SH-SY5Y (cell line): ENCODE data around the gene BAG1.

Experiments
- GATA2 ChIP-seq: IDR thresholded peaks from 2 replicates; pipeline ENCODE4 v1.6.1; 2011; ENCODE audit warnings: mild to moderate bottlenecking, low read depth, low read length
- GATA3 ChIP-seq: IDR thresholded peaks from 2 replicates; pipeline ENCODE4 v1.6.1; 2011; ENCODE audit warnings: low read depth, mild to moderate bottlenecking, low read length, moderate library complexity

DNA sequence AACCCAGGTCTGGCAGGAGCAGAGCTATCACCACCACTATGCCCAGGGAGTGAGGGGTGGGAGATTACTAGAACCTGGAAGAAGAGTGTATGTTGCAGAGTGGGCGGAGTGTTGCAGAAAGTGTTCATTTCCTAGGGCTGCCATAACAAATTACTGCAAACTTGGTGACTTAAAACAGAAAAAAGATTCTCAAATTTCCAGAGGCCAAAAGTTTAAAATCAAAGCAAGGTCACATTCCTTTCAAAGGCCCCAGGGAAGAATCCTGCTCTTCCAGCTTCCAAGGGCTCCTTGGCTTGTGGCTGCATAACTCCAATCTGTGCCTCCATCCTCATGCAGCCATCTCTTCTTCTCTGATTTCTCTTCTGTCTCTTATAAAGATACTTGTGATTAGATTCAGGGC, 55.1 kb downstream of the BAG1 start:
- no peak for TF ChIP-seq GATA2
- no peak for TF ChIP-seq GATA3
